GM12878 (cell line): ENCODE data around the gene FGD5. TPM values are rescaled to one million over a fixed set of nuclear protein-coding genes. Genes with fewer than 3 reads are reported as not detected.

ENCODE experiments used
- ATAC-seq: fragments of 200-7000 bp; cut with Tn5 transposase; 3 replicates; pipeline ENCODE4 v1.9.1; 2020; ENCODE audit warnings: mild to moderate bottlenecking, moderate library complexity
- BruUV-seq: library from RNA; stranded (reverse); fragments of 400-500 nt; replicated peaks from 2 replicates; lab custom pipeline; 2021; lab: Mats Ljungman, UMichigan
- CTCF ChIA-PET: fragments of 300-600 bp; sonication (Branson Sonifier 250); formaldehyde crosslinking; extraction: SDS; loops from one replicate; lab custom pipeline; 2021; ENCODE audit warnings: inconsistent platforms; lab: Yijun Ruan, JAX
- POLR2A ChIA-PET: fragments of 350-600 bp; formaldehyde crosslinking; extraction: SDS; loops from one replicate; lab custom pipeline; 2021; ENCODE audit warnings: inconsistent platforms; lab: Charles Lee
- RAD21 ChIA-PET: fragments of 300-600 bp; sonication (Branson Sonifier 250); formaldehyde crosslinking; loops from one replicate; lab custom pipeline; 2023; ENCODE audit warnings: antibody characterized with exemption; ENCODE audit not compliant: unreplicated experiment; lab: Charles Lee
- SMC1A ChIA-PET: fragments of 300-600 bp; sonication (Branson Sonifier 250); formaldehyde crosslinking; loops from one replicate; lab custom pipeline; 2023; ENCODE audit not compliant: unreplicated experiment, uncharacterized antibody; lab: Charles Lee
- DNase-seq: peaks from one replicate; pipeline ENCODE4 v3.0.0-alpha.2; 2011; ENCODE audit warnings: low read depth, low spot score
- FAIRE-seq: peaks from 3 replicates; lab custom pipeline; 2011; peaks lifted over from hg19 to GRCh38; lab: Jason Lieb, UNC
- H2AFZ ChIP-seq: 2 replicates; pipeline ENCODE4 v1.6.0; 2011; ENCODE audit warnings: low read depth, low read length, control low read depth; ENCODE audit not compliant: control insufficient read depth
- H3K27ac ChIP-seq: 2 replicates; pipeline ENCODE4 v1.5.1; 2011; ENCODE audit warnings: control low read depth; ENCODE audit not compliant: control insufficient read depth, insufficient read depth
- H3K27me3 ChIP-seq, 2 experiments: replicated peaks in 1 of 2; 2 replicates each; pipeline versions ENCODE4 v1.6.0 to v1.6.1; 2011; ENCODE audit warnings: low read length in 1 of 2; ENCODE audit not compliant: control insufficient read depth in 2 of 2, insufficient read depth in 2 of 2
- H3K36me3 ChIP-seq, 2 experiments: 2 replicates each; pipeline ENCODE4 v1.5.1; 2011; ENCODE audit warnings: low read length in 1 of 2; ENCODE audit not compliant: control insufficient read depth in 2 of 2, insufficient read depth in 2 of 2
- H3K4me1 ChIP-seq: 2 replicates; pipeline ENCODE4 v1.6.1; 2011; ENCODE audit warnings: mild to moderate bottlenecking, low read length, moderate library complexity, mixed read lengths; ENCODE audit not compliant: control insufficient read depth, insufficient read depth
- H3K4me2 ChIP-seq: 2 replicates; pipeline ENCODE4 v1.6.0; 2011; ENCODE audit warnings: control low read depth; ENCODE audit not compliant: control insufficient read depth, insufficient read depth
- H3K4me3 ChIP-seq: fragments of 200-600 bp; sonication (generic); 2 replicates; pipeline ENCODE4 v1.5.1; 2016
- H3K79me2 ChIP-seq: 2 replicates; pipeline ENCODE4 v1.6.0; 2011; ENCODE audit warnings: low read length; ENCODE audit not compliant: control insufficient read depth, insufficient read depth
- H3K9ac ChIP-seq: 2 replicates; pipeline ENCODE4 v1.8.0; 2011; ENCODE audit warnings: low read length, control low read depth, mixed read lengths; ENCODE audit not compliant: control insufficient read depth, insufficient read depth
- H3K9me3 ChIP-seq: replicated peaks from 3 replicates; pipeline ENCODE4 v1.5.1; 2011; ENCODE audit warnings: mild to moderate bottlenecking, low read length; ENCODE audit not compliant: control insufficient read depth, insufficient read depth
- H4K20me1 ChIP-seq: 2 replicates; pipeline ENCODE4 v1.6.0; 2011; ENCODE audit not compliant: control insufficient read depth, insufficient read depth
- CEBPZ ChIP-seq: fragments of 150-350 bp; IDR thresholded peaks from 2 replicates; pipeline ENCODE4 v1.6.1; 2016; ENCODE audit warnings: low read depth, low read length
- E2F4 ChIP-seq: IDR thresholded peaks from 2 replicates; pipeline ENCODE4 v1.6.1; 2012; ENCODE audit warnings: low read depth, low read length, improper control_type of control experiment
- EP300 ChIP-seq, 2 experiments: fragments of 150-350 bp in 1 of 2; IDR thresholded peaks; 2 replicates each; pipeline ENCODE4 v1.6.1; 2011 to 2012; ENCODE audit warnings: low read depth in 2 of 2, low read length in 2 of 2, borderline replicate concordance in 1 of 2, improper control_type of control experiment in 1 of 2, inconsistent platforms in 1 of 2; ENCODE audit not compliant: control insufficient read depth in 1 of 2
- HSF1 ChIP-seq: fragments of 150-350 bp; IDR thresholded peaks from 2 replicates; pipeline ENCODE4 v1.6.1; 2014; ENCODE audit warnings: mild to moderate bottlenecking, low read depth, low read length
- MTA2 ChIP-seq: fragments of 450-650 bp; IDR thresholded peaks from 2 replicates; pipeline ENCODE4 v1.6.1; 2016; ENCODE audit warnings: low read depth, mild to moderate bottlenecking, moderate library complexity
- SMAD5 ChIP-seq: IDR thresholded peaks from 2 replicates; pipeline ENCODE4 v1.6.1; 2016; ENCODE audit warnings: antibody characterized with exemption, low read depth
- SPI1 ChIP-seq: IDR thresholded peaks from 2 replicates; pipeline ENCODE4 v1.6.1; 2011; ENCODE audit warnings: low read depth, mild to moderate bottlenecking, low read length, moderate library complexity, borderline replicate concordance; ENCODE audit not compliant: insufficient read depth
- WRNIP1 ChIP-seq: IDR thresholded peaks from 2 replicates; pipeline ENCODE4 v1.6.1; 2011; ENCODE audit warnings: low read depth, low read length, improper control_type of control experiment, borderline replicate concordance
- ZBTB40 ChIP-seq: fragments of 450-650 bp; IDR thresholded peaks from 2 replicates; pipeline ENCODE4 v1.6.1; 2016; ENCODE audit warnings: mild to moderate bottlenecking, moderate library complexity, borderline replicate concordance
- ZNF217 ChIP-seq: fragments of 450-650 bp; IDR thresholded peaks from 2 replicates; pipeline ENCODE4 v1.6.1; 2017; ENCODE audit warnings: antibody characterized with exemption, mild to moderate bottlenecking
- WGBS: methylation state at CpG from one replicate; pipeline ENCODE4 v1.1.6; 2016; ENCODE audit warnings: low lambda C conversion rate; ENCODE audit not compliant: insufficient replicate concordance, insufficient coverage; ENCODE audit errors: missing lambda C conversion rate; 5-methylcytosine and 5-hydroxymethylcytosine counted together
- in situ Hi-C: fragments of 300-500 bp; cut with MboI; formaldehyde crosslinking; loops from 9 replicates; pipeline ENCODE4 v1.14.3; 2018; ENCODE audit warnings: mixed read lengths
- intact Hi-C: fragments of 100-400 bp; cut with micrococcal nuclease; formaldehyde crosslinking; loops from one replicate; pipeline ENCODE4 v1.14.2; 2022; ENCODE audit not compliant: unreplicated experiment
- polyA plus RNA-seq, 11 experiments: library from polyadenylated mRNA; depleted of rRNA in 4 of 11; unstranded in 6 of 11; stranded (reverse) in 5 of 11; fragments of >200 nt; fragmentation: Nextera tagmentation in 4 of 11; fragmentation: Illumina TruSeq in 1 of 11; extraction: Ambion mirVana in 4 of 11; extraction: Trizol in 1 of 11; gene quantifications; 1 replicate in 1 of 11; 2 replicates in 10 of 11; pipeline versions ENCODE4 v1.2.1 to v1.2.3, GENCODE V29; 2011 to 2016; ENCODE audit warnings: inconsistent platforms in 2 of 11, missing spikeins in 2 of 11, low read depth in 1 of 11
- total RNA-seq, 4 experiments: library from RNA; depleted of rRNA in 3 of 4; stranded (reverse); fragments of >200 nt in 3 of 4; fragmentation: Illumina TruSeq in 1 of 4; extraction: Trizol in 1 of 4; gene quantifications; 2 replicates each; pipeline versions ENCODE4 v1.2.1 to v1.2.3, GENCODE V29; 2013 to 2021
- TF ChIP-seq, protein P1 (sequence below): IDR thresholded peaks from 2 replicates; pipeline ENCODE4 v1.6.1; 2011; ENCODE audit warnings: borderline replicate concordance, low read depth, mild to moderate bottlenecking, moderate library complexity, mixed read lengths, low read length; ENCODE audit not compliant: insufficient read depth; ENCODE audit errors: extremely low read length

FGD5 gene
- total and polyA plus RNA-seq, 10 of the 15 experiments (the other 5 are each of a cell fraction or from before 2014, with no cell fraction given): 0.03 to 0.13 (median 0.11) TPM; not detected in 3

GRCh38 chr3:14829811-14830210, 11.0 kb downstream of the FGD5 start:
- 43% methylated on average over 5 of the region's 5 CpGs for WGBS
- CTCF ChIA-PET: interaction anchor here (1.6 kb wide), 1 partner anchor 48 kb away, joined by 3 read pairs; no protein-coding TSS in a partner anchor
- no peak for TF ChIP-seq HSF1
- no peak for TF ChIP-seq E2F4
- no peak for TF ChIP-seq MTA2
- no peak for TF ChIP-seq SPI1
- no peak for TF ChIP-seq EP300 (IDR thresholded peaks at IDR 0.05; ENCODE audit: borderline replicate concordance in 1 of 2, control insufficient read depth in 1 of 2, low read depth in 2 of 2, low read length in 2 of 2)
- no peak for TF ChIP-seq CEBPZ
- no peak for TF ChIP-seq ZBTB40
- no peak for TF ChIP-seq SMAD5
- TF ChIP-seq WRNIP1: no peak
- TF ChIP-seq, protein P1, sequence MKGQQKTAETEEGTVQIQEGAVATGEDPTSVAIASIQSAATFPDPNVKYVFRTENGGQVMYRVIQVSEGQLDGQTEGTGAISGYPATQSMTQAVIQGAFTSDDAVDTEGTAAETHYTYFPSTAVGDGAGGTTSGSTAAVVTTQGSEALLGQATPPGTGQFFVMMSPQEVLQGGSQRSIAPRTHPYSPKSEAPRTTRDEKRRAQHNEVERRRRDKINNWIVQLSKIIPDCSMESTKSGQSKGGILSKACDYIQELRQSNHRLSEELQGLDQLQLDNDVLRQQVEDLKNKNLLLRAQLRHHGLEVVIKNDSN: no peak
- no peak for TF ChIP-seq ZNF217
- TF ChIP-seq, all 136 proteins: peak for 0
- ATAC-seq (no peak), DNase-seq (no peak), FAIRE-seq (no peak)
- SMC1A ChIA-PET: interaction anchor here (0.6 to 1.1 kb wide), 2 partner anchors 11 to 16 kb away, joined by 3 to 4 read pairs; no protein-coding TSS in a partner anchor
- Histone ChIP-seq H3K79me2 (no peaks in the 10 kb centered on the region), H4K20me1 (no peaks in the 10 kb centered on the region), H3K36me3 (no peaks in the 10 kb centered on the region), H3K4me1 (no peaks in the 10 kb centered on the region), H3K27me3 (peaks cover 8 to 10% of the 10 kb centered on the region in 2 experiments), H2AFZ (no peak overlapping the region), H3K9ac (no peak overlapping the region), H3K9me3 (no peaks in the 10 kb centered on the region), H3K4me2 (no peak overlapping the region), H3K4me3 (no peak overlapping the region), H3K27ac (no peak overlapping the region)
- RAD21 ChIA-PET: no interaction called here
- no TSS peak for BruUV-seq
- in situ Hi-C loops: no loop called here
- POLR2A ChIA-PET: no interaction called here
- intact Hi-C loops: no loop called here
